Fibroblast of villous mesenchyme (primary cell): ENCODE measurements around the gene STK39. TPM values are rescaled to one million over a fixed set of nuclear protein-coding genes. Genes with fewer than 3 reads are reported as not detected.

Experiments used
- DNase-seq: peaks from one replicate; pipeline ENCODE4 v3.0.0-alpha.2; 2010; ENCODE audit warnings: low read depth
- H3K4me3 ChIP-seq: 2 replicates; pipeline ENCODE4 v1.5.1; 2011; ENCODE audit warnings: low read depth, mild to moderate bottlenecking, low read length
- CTCF ChIP-seq: IDR thresholded peaks from 2 replicates; pipeline ENCODE4 v1.5.1; 2012; ENCODE audit warnings: low read depth, mild to moderate bottlenecking, low read length; ENCODE audit not compliant: insufficient read depth
- small RNA-seq: library from RNA; depleted of rRNA; stranded (forward); fragments of <200 nt; gene quantifications from one replicate; pipeline ENCODE3, GENCODE V24; 2012
- total RNA-seq: library from RNA; depleted of rRNA; stranded (reverse); fragments of >200 nt; gene quantifications from 2 replicates; pipeline ENCODE4 v1.2.3, GENCODE V29; 2012

Gene STK39
- total RNA-seq, 1 donor: 27.2 TPM

- TF ChIP-seq CTCF: no peak
- DNase-seq: no peak
- H3K4me3 ChIP-seq: no peak overlapping the region
These were observed 332.4 kb downstream of the STK39 start for GRCh38 chr2:167914969-167915368.

- H3K4me3 ChIP-seq: no peak overlapping the region
- TF ChIP-seq CTCF: no peak
- DNase-seq: no peak
These were observed 338.6 kb downstream of the STK39 start for GRCh38 chr2:167908786-167909185.

GRCh38 chr2:167905668-167906067 is 341.7 kb downstream of the STK39 start:
- H3K4me3 ChIP-seq: no peak overlapping the region
- TF ChIP-seq CTCF: no peak
- no peak for DNase-seq

Small RNAs within 50 kb of the gene (small RNA-seq; reads per million reads assigned to genes)
- 26.1 reads per million, percentile 94 among the genes with 10 or more reads in this experiment for gene AC067940.1

Other genes starting within 250 kb of the STK39 start
- gene CERS6, start 208.7 kb upstream of the STK39 start, total RNA-seq: 9.0 and 16.0 TPM in 2 replicates